Measurements from ENCODE around the gene SLC4A2.
A peak's percentile ranks its signal among the peaks of the same experiment; 100 is the strongest.

SLC4A2 gene

GRCh38 chr7:151082141-151083070 is 23.0 kb downstream of the SLC4A2 start:
- no peak for DNase-seq

GRCh38 chr7:151083071-151083823 is 23.9 kb downstream of the SLC4A2 start, which contains the start of gene TMUB1:
TMUB1 (minus strand) TSS chr7:151083493; CDS start chr7:151082563, 930 bp downstream.
- peak; percentile 31 for DNase-seq

DNA sequence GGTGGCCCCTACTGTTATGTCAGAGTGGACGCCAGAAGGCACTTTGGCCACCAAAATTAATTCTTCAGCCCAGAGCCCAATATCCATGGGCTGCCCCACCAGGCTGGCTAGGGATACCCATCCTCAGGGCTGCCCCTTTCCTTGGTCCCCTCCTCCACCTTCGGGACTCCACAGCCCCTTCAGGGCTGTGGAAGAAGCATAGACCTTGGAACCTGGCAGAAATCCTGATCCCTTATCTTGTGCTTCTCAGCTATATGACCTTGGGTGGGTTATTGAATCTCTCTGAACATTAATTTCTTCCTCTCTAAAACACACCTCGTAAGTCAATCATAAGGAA is 24.4 kb downstream of the SLC4A2 start:
- no peak for DNase-seq

GRCh38 chr7:151085329-151085690 is 25.9 kb downstream of the SLC4A2 start:
- DNase-seq = no peak

DNA sequence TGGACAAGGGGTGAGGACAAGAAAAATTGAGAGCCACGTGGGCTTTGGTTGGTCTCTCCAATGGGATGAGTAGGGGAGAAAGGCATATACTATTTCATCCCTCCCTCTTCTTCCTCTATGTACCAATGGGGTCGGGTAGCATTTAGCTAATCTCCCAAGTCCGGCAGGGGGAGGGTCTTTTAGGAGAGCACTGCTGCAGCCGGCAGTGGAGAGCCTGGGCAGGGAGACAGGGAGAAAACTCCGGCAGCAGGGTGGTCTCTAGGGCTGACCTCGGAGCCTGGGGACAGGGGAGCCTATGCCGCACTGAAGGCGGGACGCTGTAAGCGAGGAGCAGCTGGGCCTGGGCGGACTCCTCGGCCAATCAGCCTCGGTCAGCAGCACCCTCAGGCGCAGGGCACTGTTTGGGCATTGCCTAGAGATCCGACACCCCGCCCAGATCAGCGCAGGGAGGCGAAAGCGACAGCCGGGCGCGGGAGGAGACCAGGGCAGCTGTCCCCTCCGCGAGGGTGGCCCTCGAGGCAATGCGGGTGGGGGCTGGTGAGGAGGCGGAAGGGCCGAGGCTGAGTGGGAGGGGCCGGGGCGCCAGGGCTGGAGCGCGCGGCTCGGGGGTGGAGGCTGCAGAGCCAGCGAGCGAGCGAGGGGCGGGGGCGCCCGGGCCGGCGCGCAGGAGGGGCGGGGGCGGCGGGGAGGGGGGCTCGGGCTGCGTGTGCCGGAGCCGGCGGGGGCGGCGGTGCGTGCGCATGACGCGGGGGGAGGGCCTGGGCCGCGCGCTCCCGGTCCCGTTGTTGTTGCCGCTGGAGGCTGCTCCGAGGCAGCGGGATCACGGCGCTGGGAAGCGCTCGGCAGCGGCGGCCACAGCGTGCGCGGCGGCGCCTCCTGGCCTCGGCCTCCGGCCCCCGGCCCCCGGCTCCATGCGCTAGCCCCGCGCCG is 26.6 kb downstream of the SLC4A2 start, which contains the start of gene AGAP3:
Gene AGAP3 (plus strand): TSS at position 785 of the 930 bp plus-strand sequence. CDS start 267 bp downstream, outside the sequence.
- peak; percentile 63 for DNase-seq

- no peak for DNase-seq
These were observed 27.4 kb downstream of the SLC4A2 start for GRCh38 chr7:151086802-151087244.

GRCh38 chr7:151087245-151088018 is 28.0 kb downstream of the SLC4A2 start:
- DNase-seq = peak; percentile 17

- DNase-seq = no peak
These were observed 28.8 kb downstream of the SLC4A2 start for GRCh38 chr7:151088019-151088855.

DNA sequence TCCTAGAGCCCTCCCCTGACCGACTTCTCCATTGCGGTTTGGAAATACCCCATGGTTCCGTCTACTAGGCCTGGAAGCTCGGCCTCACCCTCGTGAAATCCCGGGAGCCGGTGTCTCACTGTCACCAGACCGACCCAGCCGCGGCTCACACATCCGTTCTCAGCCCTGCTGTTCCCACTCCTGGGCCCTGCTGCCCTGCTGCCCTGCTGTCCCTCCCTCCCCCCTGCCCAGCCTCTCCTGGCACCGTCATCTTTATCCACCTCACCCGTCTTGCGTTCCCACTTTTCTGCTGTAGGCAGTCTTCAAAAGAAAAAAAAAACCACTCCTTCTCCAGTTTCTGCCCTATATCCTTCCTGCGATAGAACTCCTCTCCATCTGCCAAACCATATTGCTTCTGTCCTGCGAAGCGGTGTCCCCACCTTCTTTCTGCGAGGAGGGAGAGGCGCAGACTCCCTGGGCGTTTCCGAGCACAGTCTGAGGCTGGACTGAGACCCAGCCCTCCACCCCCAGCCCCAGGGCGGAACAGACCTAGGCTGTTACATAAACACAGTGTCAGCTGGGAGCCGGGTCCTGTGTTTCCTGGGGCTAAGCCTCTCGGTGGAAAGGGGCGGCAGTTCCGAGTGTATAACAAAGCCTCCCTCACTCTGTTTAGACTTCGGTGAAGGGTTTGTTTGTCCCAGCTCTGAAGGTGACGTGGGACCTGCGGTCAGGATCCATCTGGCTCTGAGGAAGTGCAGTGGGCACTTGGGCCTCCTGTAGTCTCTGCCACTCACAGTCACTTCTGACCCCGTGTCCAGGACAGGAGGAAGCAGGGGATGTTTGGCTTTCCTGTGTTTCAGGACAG is 29.7 kb downstream of the SLC4A2 start:
- DNase-seq = no peak

GRCh38 chr7:151089893-151090730 is 30.7 kb downstream of the SLC4A2 start:
- no peak for DNase-seq

- DNase-seq = no peak
These were observed 31.6 kb downstream of the SLC4A2 start for GRCh38 chr7:151091003-151091402.

DNA sequence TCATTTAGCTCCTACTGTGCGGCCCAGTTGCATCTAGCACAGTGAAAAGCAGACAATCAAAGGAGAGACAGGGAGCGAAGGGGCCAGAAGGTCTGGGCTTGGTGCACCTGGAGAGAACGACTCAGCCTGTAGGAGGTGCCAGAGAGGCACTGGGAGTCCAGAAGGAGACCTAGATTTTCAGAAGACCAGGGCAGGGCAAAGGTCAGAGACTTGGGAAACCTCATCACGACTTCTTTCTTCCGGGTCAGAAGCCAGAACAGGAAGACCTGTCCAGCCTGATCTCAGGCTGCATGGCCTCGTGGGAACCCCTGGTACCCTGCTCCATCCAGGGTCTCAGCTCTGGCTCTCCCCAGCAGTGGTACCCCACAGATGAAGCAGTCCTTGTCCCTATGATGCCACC is 32.0 kb downstream of the SLC4A2 start:
- no peak for DNase-seq

DNA sequence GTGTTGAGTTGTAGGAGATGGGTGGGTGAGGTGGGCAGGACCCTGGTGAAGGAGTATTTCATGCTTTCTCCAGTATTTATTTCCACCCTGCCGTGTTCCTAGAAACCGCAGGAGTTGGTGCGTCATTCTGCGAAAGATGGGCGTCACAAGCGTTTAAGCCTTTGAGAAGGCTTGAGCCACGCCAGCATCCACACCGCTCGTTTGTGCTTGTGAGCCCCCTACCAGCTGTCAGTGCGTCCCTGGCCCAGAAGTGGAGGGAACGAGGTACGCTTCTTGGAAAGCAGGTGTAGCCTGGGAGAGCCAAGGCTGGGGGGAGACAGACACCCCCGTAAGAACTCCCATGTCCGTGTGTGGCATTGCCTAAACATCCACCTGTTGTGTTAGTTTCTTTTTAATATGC is 32.6 kb downstream of the SLC4A2 start:
- no peak for DNase-seq

DNA sequence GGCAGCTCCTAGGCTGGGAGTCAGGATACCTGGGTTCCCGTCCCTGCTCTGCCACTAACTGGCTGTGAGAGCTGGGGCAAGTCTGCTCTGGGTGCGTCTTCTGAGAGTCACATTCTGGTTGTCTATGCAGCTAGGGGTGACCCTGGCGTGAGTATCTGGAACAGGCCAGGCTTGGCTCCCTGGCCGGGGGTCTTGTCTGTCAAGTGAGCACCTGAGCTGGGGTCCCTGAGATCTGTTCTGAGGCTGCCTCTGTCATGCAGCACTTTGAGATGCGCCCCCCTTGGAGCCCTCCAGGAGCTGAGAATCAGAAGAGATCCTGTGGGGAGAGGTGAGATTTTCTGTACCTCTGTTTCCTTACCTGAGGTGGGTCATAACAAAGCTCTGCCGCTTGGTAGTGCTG is 34.4 kb downstream of the SLC4A2 start:
- no peak for DNase-seq

DNA sequence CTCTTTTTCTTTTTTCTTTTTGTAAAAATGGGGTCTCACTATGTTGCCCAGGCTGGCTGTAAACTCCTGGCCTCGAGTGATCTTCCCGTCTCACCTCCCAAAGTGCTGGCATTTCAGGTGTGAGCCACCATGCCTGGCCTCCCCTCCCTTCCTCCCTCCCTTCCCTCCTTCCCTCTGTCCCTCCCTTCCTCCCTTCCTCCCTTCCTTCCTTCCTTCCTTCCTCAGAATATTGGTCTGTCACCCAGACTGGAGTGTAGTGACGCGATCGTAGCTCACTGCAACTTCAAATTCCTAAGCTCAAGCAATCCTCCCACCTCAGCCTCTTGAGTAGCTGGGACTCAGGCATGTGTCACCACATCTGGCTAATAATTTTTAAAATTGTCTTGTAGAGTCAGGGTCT is 35.3 kb downstream of the SLC4A2 start:
- no peak for DNase-seq

- no peak for DNase-seq
These were observed 35.9 kb downstream of the SLC4A2 start for GRCh38 chr7:151095123-151095797.

DNA sequence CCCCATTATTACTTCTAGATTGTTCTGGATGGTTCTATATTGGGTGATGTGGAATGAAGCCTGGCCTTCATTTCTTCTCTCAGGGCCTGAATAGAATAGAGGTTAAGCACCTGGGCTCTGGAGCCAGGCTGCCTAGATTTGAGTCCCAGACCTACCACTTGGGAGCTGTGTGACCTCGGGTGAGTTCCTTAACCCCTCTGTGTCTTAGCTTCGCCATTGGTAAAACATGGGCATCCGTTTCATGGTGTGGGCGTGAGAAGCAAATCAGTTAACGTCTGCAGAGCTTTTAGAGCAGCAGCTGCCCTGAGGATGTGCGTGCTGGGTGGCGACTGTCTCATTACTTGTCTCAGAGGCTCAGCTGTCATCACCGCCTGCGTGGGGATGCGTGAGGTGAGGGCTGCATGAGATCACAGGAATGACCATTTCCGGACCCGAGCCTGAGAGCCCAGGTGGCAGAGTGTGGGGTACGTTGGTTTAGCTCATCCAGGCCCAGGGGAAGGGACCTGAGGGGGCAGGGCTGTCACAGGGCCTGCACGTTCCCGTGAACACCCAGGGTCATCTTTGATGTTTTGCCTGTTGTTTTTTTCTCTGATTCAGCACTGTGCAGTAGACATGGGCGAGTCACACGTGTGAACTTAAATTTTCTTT is 36.6 kb downstream of the SLC4A2 start:
- DNase-seq = no peak
